ENCODE results near the gene NMRAL1. TPM values are rescaled to one million over a fixed set of nuclear protein-coding genes. Genes with fewer than 3 reads are reported as not detected.

Gene NMRAL1
- total RNA-seq, 1 donor from 2014 or later: 32.8 TPM

Other genes with a start within 250 kb of the NMRAL1 start
- 1.9 TPM for gene SRL, start 232.5 kb downstream of the NMRAL1 start, total RNA-seq
- 12.7 TPM for gene TFAP4, start 201.6 kb downstream of the NMRAL1 start, total RNA-seq
- 39.4 TPM for gene GLIS2, start 158.6 kb downstream of the NMRAL1 start, total RNA-seq
- gene PAM16, start 123.3 kb downstream of the NMRAL1 start, total RNA-seq: 37.8 TPM
- 38.4 TPM for gene VASN, start 102.8 kb downstream of the NMRAL1 start, total RNA-seq
- gene CORO7, start 58.0 kb downstream of the NMRAL1 start, total RNA-seq: 51.5 TPM
- 27.8 TPM for gene DNAJA3, start 48.8 kb downstream of the NMRAL1 start, total RNA-seq
- gene HMOX2, start 1.8 kb upstream of the NMRAL1 start, total RNA-seq: 26.3 TPM
- 40.6 TPM for gene CDIP1, start 64.1 kb upstream of the NMRAL1 start, total RNA-seq
- 0.22 TPM for gene C16orf96, start 81.7 kb upstream of the NMRAL1 start, total RNA-seq
- gene UBALD1, start 140.3 kb upstream of the NMRAL1 start, total RNA-seq: 30.8 TPM
- 75.3 TPM for gene MGRN1, start 150.2 kb upstream of the NMRAL1 start, total RNA-seq
- 21.3 TPM for gene NUDT16L1, start 218.9 kb upstream of the NMRAL1 start, total RNA-seq